ENCODE data around the gene PRODH.

DNA sequence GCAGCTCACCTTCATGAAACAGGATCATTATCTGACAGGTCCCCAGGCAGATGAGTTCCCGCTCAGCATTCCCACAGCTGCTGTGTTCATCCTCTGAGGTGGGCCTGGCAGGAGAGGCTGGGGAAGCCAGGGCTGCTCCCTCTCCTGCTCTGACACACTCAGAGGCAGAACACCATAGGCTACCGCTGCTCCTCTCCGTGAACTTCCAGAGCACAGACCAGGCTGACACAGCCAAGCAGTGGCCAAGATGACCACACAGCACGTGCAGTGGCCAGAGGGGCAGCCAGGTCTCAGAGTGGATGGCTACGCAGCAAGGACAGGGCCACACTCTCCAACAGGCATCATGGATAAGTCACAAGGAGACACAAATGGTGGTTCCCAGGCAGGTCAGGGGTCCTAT, 8.5 kb downstream of the PRODH start:
- no peak for TF ChIP-seq POLR2A (IDR thresholded peaks at IDR 0.05)
- TF ChIP-seq, protein P1, sequence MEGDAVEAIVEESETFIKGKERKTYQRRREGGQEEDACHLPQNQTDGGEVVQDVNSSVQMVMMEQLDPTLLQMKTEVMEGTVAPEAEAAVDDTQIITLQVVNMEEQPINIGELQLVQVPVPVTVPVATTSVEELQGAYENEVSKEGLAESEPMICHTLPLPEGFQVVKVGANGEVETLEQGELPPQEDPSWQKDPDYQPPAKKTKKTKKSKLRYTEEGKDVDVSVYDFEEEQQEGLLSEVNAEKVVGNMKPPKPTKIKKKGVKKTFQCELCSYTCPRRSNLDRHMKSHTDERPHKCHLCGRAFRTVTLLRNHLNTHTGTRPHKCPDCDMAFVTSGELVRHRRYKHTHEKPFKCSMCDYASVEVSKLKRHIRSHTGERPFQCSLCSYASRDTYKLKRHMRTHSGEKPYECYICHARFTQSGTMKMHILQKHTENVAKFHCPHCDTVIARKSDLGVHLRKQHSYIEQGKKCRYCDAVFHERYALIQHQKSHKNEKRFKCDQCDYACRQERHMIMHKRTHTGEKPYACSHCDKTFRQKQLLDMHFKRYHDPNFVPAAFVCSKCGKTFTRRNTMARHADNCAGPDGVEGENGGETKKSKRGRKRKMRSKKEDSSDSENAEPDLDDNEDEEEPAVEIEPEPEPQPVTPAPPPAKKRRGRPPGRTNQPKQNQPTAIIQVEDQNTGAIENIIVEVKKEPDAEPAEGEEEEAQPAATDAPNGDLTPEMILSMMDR (IDR thresholded peaks at IDR 0.05 in 8 of 11, conservative IDR thresholded peaks at IDR 0.05 in 3 of 11) = no peak

Measured in spleen (tissue), 7 donors.